ENCODE data around the gene PF4V1.

Gene PF4V1, protein sequence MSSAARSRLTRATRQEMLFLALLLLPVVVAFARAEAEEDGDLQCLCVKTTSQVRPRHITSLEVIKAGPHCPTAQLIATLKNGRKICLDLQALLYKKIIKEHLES

DNA sequence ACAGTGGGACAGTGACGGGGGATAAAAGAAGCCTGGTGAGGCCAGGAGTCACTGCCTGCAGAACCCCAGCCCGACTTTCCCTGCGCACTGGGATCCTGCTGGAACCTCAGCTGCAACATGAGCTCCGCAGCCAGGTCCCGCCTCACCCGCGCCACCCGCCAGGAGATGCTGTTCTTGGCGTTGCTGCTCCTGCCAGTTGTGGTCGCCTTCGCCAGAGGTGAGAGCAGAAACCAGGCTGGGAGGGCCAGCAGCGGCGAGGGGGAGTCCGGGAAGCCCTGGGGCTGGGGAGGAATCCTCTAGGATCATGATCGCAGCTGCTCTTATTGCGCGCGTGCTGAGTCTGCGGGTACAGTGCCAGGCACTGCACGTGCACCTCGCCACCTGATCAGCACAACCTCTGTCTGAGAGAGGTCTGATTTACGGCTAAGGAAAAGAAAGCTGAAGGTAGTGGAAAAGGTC is at the start of gene PF4V1:
PF4V1 (plus strand) TSS at position 51 of the 459 bp plus-strand sequence; CDS start at position 118, 67 bp downstream.
- DNase-seq (ENCODE audit: low spot score), result no peak

DNA sequence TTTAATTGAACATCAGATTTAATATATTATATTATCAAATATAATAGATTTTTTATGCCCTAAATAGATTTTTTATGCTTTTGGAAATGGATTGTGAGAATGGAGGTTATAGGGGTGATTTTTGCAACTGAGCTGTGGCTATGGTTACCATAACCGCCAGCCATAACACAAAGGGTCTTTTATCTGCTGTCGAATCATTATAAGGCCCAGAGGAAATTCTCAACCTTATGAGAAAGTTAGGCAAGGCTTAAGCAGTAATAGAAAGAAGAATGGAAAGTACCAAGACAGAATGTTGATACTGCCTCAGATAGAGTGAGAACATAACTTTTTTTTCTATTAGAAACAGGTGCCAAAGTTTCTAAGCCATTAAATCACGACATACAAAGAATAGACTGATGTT is 42.9 kb upstream of the PF4V1 start:
- DNase-seq (ENCODE audit: low spot score), result peak; percentile 21

DNA sequence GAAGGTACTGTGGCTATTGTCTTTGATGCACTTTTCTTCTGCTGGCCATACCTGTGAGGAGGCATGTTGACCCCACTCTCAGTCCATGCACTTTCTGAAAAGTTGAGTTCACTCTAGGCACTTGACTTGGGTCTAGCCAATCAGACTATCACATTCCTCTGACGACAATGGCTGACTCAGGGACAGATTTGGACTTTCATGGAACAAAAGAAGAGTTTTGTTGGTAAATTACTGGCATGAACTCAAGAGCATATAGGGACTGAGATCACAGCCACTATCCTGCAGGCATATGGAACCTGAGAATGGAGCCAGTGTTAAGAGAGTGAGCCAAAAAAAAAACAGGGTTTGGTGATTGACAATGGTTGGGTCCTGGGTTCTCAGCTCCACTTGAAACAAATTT is 41.3 kb upstream of the PF4V1 start:
- DNase-seq (ENCODE audit: low spot score), result peak; percentile 18

DNA sequence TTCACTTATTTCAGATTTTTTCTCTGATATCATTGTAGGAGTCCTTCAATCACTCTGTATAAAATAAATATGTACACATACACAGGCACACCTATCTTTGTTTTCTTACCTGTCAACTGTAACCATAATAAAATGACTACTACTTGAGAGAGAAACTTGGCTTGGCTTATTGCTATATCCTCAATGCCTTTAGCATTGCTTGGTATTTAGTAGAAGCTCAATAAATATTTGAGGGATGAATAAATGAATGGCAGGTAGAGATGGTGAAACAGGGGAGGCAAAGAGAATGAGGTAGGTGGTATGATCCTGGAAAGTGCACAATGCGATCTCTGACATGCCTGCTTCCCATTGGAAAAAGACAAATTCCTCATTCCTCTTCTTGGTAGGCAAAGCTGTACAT is 38.4 kb upstream of the PF4V1 start:
- no peak for DNase-seq (ENCODE audit: low spot score)

DNA sequence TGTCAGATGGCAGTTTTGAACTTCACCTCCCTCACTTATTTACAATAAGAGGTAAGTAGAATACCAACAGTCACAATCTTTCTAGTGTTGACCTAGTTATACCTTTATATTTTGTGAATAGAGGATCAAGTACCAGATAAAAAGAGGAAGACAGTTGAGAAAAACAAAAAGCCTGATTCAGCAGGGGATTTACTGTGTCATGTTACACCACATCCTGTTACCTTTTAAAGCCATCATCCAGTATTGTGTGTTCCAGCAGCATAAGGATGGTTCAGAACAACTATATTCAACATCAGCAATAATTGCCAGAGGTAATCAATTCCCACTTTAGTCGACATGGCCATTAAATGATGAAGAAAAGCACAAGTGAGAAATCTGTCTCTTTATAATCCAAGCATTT is 38.0 kb upstream of the PF4V1 start:
- DNase-seq (ENCODE audit: low spot score), result no peak

DNA sequence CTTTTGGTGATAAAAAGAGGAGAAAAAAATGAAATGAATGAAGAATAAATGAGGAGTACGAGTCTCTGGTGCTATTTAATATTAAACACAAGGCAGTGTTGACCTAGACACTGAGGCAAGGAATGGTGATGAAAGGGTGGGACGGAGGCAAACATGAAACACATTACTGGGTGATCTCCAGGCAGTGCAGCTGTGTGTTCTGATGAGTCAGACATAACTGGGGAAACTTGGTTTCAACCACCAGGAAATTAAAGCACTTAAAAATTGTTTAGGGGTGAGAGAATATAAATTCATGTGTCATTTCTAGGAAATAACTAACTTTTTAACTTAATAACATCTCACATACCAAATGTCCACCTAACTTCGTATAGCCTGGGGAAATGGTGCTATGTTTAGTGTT is 36.3 kb upstream of the PF4V1 start:
- DNase-seq (ENCODE audit: low spot score), result no peak

DNA sequence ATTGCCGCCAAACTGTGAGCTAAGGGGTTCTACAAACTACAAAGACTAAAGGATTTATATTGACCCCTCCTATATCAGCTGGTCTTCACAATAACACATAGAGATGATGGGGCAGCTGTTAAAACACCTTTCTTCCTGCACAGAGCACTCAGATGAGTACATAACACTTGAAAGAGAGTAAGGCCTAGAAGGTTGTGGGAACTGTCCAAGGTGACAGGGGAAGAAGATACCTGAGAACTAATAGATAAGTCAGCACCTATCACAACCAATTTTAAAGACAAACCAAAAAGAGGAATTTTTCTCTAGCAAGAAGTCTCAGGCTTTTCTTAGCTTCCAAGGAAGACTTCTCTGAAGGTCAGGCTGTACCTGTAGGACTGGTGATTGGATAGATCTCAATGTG is 35.8 kb upstream of the PF4V1 start:
- no peak for DNase-seq (ENCODE audit: low spot score)

DNA sequence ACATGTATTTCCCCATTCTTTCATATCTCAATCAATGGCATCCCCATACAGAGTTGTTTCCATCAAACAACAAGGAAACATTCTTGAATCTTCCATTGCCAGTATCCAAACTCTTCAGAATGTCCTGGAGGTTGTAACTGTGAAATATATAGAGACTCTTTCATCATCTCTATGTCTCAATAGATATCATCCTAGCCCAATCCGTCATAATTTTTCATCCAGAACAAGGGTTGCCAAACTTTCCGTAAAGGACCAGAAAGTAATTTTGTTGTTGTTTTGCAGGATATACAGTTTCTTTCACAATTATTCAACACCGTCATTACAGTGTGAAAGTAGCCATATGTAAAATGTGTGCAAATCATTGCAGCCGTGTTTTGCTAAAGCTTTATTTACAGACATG is 31.8 kb upstream of the PF4V1 start:
- DNase-seq (ENCODE audit: low spot score), result no peak

DNA sequence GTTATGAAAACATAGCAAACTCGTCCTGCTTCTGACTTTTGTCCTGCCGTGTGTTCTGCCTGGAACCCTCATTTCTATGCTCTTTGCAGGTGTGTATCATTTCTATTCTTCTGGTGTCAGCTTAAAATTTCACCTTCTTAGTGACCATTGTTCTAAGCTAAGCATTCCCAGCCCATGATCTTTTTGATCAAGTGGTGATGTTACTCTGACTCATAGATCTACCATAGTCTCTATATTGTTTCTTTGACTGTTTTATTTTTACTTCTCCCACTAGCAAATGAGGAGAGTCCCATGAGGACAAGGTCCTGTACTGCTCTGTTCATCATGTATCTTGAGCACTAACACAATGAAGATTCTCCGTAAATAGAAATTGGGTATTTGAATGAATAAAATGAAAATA is 30.7 kb upstream of the PF4V1 start:
- DNase-seq (ENCODE audit: low spot score), result peak; percentile 62

DNA sequence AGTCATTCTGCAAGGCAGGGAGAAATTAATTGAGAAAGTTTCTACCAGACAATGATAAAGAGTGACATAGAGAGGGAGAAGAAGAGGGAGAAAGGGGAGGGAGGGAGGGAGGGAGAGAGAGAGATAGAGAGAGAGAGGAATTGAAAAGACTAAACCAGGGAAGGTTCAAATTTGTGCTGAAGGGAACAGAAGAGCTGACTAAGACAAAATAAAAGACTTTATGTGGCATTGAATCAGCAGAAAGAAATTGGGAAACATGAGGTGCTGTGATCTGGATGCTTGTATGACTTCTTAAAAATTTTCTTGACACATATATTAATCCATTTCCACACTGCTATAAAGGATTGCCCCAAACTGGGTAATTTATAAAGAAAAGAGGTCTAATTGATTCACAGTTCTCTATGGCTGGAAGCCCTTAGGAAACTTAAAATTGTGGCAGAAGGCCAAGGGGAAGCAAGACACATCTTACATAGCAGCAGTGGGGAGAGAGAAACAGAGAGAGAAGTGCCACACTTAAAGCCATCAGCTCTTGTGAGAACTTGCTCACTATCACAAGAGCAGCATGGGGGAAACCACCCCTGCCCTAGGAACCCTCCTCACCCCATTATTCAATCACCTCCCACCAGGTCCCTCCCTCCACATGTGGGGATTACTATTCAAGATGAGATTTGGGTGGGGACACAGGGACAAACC is 30.1 kb upstream of the PF4V1 start:
- DNase-seq (ENCODE audit: low spot score), result no peak

DNA sequence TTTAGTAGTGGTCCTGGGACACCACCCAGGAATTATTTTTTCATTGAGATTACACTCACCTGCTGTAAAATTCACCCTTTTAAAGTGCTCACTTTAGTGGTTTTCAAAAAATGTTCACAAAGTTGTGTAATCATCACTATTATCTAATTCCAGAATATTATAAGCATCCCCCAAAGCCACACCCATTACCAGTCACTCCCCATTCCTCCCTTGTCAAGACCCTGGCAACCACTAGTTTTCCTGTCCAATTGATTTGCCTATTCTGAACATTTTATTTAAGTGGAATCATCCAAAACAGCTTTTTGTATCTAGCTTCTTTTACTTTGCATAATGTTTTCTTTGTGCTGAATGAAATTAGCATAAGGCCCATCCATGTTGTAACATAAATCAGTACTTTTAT is 29.3 kb upstream of the PF4V1 start:
- DNase-seq (ENCODE audit: low spot score), result no peak

DNA sequence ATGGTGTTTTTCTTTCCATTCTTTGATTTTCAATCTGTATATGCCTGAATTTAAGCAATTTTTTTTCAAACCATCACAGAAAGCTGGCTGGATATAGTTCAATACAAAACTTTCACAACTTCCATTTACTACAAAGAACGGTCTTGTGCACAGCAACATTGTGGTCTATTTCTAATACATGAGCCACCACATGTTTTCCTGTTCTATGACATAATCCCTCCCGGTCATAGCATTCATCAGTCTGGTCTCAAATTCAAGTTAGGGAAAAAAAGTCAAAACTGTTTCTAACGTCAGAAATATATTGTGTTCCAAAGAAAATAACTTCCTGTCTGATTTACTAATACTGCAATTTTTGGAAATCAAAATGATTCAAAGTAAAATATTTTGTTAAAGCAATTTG is 24.1 kb upstream of the PF4V1 start:
- peak; percentile 67 for DNase-seq (ENCODE audit: low spot score)

DNA sequence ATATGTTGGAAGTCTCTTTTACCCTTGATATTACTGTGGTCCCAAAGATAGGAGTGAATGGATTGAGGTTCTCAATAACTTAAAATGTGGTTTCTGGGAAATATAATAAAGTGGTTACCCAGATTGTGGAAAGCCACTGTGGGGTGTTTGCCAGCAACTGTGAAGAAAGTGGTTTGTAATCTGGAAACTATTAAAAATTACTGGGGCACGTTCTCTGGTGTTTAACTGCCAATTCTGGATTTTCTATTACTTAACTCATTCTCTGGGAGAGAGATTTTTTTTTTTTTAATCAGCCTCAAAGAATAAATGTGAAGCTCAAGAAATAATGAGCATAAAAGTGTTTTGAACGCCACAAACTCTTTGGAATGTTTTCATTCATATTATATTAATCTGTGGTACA is 21.5 kb upstream of the PF4V1 start:
- DNase-seq (ENCODE audit: low spot score), result no peak

DNA sequence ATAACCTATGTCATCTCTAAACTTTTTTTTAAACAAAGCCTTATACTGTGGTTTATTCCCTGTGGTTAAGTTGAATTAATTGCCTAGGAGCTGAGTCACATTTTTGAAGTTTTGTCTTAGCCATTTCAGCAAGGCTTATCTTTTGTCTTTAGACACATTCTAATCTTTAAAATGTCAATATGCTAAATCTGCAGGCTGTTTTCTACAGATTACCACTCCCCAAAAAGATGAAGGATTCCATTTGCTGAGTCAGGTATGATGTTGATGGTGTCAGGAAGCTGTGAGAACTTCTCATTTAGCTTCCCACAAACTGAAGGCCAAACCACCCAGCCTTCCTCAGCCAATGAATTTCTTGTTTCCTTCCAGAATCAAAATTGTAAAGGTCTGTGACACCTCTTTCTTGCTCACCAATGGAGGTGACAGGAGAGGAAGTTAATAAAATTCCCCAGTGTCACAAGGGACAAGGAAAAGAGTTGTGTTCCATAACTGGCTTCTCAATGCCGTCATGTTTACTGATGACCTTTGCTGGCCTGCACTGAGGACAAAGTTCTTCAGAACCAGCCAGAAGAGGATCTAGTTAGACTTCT is 20.4 kb upstream of the PF4V1 start:
- DNase-seq (ENCODE audit: low spot score), result peak; percentile 74

DNA sequence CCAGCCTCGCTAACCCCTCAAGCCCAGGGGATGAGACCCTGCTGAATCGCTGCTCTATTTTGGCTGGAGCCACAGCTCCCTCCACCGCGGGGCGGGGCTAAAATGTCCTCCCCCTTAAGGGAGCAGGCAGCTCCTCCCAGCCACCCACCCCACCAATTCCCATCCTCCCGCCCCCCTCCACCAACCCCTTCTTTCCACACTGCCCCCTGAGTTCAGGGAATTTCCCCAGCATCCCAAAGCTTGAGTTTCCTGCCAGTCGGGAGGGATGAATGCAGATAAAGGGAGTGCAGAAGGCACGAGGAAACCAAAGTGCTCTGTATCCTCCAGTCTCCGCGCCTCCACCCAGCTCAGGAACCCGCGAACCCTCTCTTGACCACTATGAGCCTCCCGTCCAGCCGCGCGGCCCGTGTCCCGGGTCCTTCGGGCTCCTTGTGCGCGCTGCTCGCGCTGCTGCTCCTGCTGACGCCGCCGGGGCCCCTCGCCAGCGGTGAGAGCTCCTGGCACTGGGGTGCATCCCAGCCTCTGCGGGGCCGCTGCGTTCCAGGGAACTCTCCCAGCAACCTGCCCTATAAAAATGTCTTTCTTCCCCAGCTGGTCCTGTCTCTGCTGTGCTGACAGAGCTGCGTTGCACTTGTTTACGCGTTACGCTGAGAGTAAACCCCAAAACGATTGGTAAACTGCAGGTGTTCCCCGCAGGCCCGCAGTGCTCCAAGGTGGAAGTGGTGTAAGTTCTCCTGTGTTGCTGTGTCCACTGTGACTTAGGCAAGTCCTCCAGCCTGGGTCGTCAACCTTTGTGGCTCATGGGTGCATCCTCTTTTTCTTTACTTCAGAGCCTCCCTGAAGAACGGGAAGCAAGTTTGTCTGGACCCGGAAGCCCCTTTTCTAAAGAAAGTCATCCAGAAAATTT is 16.5 kb upstream of the PF4V1 start, which contains the start of gene CXCL6:
CXCL6 (plus strand) TSS at position 306 of the 907 bp plus-strand sequence; CDS start at position 379, 73 bp downstream.
- no peak for DNase-seq (ENCODE audit: low spot score)

DNA sequence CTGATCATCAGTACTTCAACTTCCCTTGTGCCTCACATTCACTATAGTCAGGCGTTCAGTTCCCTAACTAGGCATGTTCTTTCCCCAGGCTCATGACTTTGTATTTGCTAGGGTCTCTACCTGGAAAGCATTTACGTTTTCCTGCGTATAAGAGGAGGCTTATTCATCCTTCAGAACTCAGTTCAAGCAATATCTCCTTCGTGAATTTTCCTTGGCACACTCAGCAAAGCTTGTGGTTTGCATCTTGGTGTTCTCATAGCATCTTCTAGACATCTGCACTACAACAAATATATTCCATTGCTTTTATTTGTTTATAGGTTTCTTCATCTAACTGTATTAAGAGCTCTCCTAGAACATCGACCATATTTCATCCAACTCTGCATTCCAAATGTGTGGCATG is 14.0 kb upstream of the PF4V1 start:
- no peak for DNase-seq (ENCODE audit: low spot score)

DNA sequence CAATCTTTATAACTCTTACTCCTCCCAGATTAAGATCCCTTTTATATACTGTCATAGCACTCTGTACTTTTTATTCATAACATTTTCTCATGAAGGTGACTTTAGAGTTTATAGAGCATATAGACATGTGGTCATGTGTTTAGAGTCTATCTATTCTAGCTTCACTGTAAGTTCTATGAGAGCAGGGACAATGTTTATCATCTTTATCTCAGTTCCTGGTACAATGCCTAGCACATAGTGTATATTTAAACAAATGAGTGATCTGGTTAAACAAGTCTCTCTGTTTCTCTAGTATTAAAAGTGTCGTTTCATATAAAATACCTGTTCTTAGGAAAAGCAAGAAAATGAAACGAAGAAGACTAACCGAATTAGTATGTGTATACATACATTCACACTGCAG is 13.4 kb upstream of the PF4V1 start:
- no peak for DNase-seq (ENCODE audit: low spot score)

DNA sequence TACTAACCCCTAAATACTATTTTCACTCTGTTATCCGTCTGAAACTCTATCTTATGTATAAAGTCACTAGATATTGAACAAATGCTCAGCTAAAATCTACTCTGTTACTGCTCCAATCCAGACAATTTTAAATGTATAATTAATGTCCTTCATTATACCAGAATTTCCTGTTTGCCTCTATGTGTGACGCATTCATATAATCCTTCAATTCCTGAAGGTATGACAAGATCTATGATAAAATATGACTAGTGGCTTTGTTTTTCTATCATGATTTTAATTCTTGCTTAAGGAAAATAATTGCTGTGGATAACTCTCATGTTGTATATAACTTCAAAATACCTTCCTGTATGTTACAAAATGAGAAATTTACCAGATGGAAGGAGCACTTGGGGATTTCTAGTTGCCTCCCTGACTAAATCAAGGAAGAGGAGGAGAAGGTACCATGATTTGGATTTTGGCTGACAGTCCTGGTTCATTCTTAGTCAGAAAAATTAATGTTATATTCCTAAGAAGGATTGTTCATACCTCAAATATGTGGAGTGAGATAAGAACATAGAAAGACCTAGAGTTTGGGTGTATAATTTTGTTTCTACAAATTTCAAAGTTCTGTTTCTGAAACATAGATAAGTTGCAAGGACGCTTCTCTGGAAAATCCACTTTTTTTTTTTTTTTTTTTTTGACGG is 11.7 kb upstream of the PF4V1 start:
- no peak for DNase-seq (ENCODE audit: low spot score)

DNA sequence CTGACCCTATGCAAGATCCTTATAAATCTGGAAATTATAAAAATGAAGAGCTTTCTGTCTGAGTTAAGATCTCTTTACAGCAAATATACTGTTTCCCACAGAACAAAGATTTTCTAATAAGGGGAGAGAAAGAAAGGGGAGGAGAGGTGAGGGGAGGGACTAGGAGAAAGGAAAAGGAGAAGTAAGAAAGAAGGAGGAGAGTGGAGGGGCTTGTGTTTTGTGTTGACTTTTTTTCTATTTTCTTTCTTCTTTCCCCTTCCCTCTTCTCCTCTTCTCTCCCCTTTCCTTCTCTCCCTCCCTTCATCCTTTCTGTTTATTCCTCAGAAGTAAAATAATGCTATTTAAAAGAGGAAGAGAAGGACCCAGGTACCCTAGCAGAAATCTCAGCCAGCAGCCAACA is 10.4 kb upstream of the PF4V1 start:
- DNase-seq (ENCODE audit: low spot score), result no peak

DNA sequence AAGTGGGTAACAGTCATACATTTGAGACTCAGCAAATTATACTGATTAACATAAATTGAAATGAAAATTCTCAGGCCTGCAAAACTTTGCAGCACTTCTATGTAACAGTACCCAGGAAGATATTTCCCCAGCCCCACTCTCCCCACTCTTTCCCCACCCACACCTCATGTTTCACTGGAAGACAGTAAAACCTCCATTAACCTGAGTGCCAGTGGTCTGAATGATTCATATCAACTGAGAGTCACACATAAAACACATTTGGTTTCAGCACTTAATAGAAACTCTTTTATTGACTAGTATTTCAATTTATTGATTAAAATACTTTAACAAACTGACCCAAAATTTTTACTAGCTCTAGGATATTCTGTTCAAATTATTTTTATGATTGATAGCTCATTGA is 9.7 kb upstream of the PF4V1 start:
- no peak for DNase-seq (ENCODE audit: low spot score)

DNA sequence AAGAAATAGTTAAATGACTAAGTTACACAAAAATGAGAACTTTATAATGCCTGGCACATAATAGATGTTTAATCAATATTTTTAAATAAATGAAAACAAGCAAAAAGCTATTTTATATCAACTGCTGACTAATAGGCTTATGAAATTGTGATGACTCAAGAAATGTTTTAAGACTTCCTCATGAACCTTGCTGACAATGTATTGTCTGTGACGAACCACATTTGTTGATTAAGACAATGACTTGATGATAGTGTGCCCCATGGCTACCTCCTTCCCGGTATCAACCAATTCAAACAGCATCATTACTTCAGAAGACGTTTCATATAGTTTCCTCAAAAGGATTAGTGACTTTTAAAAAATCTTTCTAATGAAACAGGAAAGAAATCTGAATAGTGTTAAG is 8.8 kb upstream of the PF4V1 start:
- no peak for DNase-seq (ENCODE audit: low spot score)

DNA sequence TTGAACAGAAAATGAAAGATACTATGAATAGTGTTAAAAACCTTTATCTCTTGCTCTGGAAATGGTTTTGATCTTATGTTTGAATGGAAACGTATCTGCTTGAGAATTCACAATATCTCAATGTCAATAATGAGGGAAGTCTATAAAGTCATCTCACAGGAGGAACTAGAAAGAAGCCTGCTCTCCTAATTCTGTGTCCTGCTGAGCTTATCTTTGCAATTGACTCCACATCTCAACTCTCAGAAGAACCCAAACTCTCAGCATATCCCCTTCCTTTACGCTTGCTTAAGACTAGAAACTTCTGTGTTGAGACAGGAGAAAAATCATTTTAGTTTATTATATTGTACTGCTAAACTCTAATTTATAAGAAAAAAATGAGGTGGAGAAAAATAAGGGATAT is 8.3 kb upstream of the PF4V1 start:
- no peak for DNase-seq (ENCODE audit: low spot score)

All from COLO829 (cell line).